GM12872 (cell line): ENCODE data around the gene KCNA10.

Experiments used
- TF ChIP-seq, protein P1 (sequence below): IDR thresholded peaks from 3 replicates; pipeline ENCODE4 v1.5.1; 2011; ENCODE audit warnings: low read depth, mild to moderate bottlenecking, low read length, moderate library complexity; ENCODE audit not compliant: insufficient read depth

The KCNA10 gene

DNA sequence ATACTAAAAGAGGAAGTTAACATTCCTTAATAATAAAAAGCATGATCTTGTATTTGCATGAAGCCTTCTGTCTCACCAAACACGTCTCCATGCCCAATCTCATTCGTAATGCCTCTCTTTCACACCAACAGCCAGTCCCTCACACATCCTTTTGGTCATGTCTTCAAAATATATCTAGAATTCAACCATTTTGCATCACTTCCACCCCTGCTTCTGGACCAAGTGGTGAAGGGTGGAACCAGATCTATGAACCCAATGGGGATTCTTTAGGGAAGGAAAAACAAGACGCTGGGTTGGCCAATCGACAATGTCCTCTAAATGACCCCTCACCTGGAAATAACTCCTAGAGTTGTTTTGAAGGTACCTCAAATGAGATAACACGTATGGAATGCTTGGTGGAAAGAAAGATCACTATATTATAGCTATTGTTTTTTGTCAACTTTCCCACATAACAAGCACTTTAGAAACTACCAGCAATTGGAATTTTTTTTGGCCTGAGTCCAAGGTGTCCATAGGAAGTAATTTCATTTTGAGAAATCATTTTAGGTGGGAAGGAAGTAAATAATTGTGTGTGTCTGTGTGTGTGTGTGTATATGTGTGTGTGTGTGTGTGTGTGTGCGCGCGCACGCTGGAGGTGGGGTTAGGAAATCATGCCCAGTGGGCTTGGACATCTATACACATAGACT, at the start of gene KCNA10:
KCNA10 (minus strand) TSS at position 51 of the 686 bp plus-strand sequence. CDS start 388 bp downstream, outside the sequence.
- TF ChIP-seq, protein P1, sequence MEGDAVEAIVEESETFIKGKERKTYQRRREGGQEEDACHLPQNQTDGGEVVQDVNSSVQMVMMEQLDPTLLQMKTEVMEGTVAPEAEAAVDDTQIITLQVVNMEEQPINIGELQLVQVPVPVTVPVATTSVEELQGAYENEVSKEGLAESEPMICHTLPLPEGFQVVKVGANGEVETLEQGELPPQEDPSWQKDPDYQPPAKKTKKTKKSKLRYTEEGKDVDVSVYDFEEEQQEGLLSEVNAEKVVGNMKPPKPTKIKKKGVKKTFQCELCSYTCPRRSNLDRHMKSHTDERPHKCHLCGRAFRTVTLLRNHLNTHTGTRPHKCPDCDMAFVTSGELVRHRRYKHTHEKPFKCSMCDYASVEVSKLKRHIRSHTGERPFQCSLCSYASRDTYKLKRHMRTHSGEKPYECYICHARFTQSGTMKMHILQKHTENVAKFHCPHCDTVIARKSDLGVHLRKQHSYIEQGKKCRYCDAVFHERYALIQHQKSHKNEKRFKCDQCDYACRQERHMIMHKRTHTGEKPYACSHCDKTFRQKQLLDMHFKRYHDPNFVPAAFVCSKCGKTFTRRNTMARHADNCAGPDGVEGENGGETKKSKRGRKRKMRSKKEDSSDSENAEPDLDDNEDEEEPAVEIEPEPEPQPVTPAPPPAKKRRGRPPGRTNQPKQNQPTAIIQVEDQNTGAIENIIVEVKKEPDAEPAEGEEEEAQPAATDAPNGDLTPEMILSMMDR: no peak

DNA sequence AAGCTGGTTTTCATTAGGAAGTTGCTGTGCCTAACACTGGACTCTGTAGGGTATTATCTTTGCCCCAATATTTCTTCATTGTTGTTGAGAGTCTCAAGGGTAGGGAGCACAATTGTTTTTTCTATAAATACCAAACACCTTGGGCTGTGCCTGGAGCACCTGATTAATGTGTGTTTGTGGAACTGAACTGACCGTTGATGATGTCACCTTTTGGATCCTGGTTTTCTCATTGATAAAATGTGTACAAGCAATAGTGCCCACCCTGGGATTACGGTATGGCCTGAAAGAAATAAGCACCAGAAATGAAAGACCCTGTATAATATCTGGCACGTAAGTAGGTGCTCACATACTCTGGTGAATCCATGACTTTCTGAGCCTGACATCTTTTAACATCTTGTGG, 47.9 kb upstream of the KCNA10 start:
- TF ChIP-seq, protein P1: no peak

DNA sequence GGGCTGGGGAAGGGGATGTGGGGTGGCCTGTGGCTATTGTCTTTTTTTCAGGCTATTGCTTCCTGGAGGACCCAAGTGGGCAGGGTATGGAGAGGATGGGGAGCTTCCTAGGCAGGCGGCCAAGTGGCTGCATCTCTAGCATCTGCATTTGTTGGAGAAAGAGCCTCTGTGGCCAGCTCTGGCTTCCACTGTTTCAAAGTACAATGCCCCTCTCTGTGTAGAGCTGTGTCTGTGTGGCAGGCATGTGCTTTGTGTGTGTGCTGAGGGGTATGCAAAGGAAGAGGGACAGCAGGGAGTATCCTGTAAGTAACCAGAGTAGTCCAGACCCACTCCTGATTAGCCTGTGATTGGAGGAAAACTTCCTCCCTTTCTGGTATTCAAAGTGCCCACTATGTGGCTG, 46.6 kb upstream of the KCNA10 start:
- TF ChIP-seq, protein P1: no peak

DNA sequence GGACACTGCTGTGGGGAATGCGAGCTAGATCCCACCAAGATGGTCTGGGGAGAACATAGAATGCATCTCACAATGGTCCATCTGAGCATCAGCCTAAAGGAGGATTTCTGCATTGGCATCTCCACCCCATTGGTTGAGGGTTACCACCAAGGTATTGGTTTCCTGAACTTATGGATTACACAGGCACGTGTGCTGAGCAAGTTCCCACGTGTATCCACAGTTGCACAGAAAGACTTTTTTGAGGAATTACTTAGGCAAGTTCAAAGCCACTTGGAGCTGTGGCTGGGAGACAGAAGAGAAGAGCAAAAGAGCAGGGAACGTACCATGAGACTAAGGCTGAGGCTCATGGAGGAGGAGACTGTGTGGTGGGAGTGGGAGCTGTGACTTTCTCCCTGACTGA, 44.1 kb upstream of the KCNA10 start:
- TF ChIP-seq, protein P1: no peak

DNA sequence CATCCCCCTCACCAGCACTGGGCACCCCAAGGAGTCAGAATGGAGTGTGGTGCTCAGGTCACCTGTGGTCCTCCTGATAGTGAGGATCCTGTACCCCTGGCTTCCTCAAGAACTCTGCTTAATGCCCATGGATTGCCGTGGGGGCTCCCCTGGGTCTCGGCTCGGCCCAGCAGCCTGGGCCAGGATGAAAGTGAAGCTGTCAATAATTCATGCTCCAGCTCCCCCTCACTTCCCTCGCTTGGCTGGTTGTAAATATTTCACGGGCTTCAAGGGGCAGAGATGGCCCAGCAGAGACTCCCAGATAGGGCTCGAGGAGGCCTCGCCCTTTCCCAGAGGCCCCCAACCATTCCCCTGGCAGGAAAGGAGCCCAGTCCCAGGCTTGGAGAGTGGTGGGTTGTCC, 42.6 kb upstream of the KCNA10 start:
- TF ChIP-seq, protein P1: no peak

DNA sequence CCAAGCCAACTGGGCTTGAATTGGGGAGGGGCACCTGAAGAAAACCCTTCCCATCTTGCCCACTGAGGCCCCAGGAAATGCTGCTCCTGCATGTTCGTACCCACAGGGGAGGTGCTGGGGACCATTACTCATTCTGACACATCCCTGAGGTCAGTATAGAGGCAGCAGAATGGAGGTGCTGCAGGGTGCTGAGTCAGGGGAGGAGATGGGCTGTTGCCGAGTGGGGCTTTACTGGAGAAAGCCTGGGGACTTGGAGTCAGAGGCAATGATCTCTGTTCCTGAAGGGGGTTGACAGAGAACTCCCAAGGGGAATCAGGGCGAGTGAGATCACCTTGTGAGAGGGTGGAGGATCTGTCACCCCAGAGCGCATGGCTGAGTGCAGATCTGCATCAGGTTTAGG, 40.2 kb upstream of the KCNA10 start:
- TF ChIP-seq, protein P1: no peak

DNA sequence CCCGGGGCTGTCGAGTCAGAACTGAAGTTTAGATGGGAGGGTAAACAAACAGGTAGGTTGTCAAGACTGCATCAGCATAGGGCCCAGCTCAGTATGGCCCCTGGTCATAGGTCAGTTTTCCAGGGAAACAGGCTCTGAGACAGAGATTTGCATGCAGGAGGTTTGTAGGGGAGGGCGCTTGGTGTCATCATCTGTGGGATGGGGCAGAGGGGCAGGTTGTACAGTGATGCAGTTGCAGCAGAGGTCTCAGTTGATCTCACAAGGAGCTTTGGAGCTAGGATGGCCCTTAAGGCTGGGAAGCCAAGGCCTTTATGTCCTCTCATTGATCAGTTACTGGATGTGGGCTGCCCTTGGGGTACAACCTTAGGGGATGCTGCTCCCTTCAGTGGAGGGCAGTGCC, 38.5 kb upstream of the KCNA10 start:
- TF ChIP-seq, protein P1: no peak
